CD4-positive, alpha-beta T cell (primary cell): Measurements from ENCODE around the gene HSPB7. TPM values are rescaled to one million over a fixed set of nuclear protein-coding genes. Genes with fewer than 3 reads are reported as not detected.

ENCODE experiments used
- ATAC-seq: fragments of 200-7000 bp; cut with Tn5 transposase; one replicate; pipeline ENCODE4 v1.10.0; 2022; ENCODE audit warnings: mild to moderate bottlenecking; ENCODE audit not compliant: poor library complexity
- CTCF ChIA-PET: fragments of 350-600 bp; sonication (Branson Sonifier 250); formaldehyde crosslinking; loops from one replicate; lab custom pipeline; 2021; ENCODE audit warnings: antibody characterized with exemption, inconsistent platforms; lab: Charles Lee
- POLR2A ChIA-PET: fragments of 350-600 bp; sonication (Branson Sonifier 250); formaldehyde crosslinking; loops from one replicate; lab custom pipeline; 2021; ENCODE audit warnings: antibody characterized with exemption, inconsistent platforms; lab: Charles Lee
- DNase-seq, 14 experiments: peaks; one replicate each; pipeline ENCODE4 v3.0.0-alpha.2; 2013 to 2020; ENCODE audit warnings: mixed read lengths in 2 of 14
- H3K27ac ChIP-seq, 2 donors: one replicate each; pipeline versions ENCODE4 v1.5.1 to v1.7.0; 2013; ENCODE audit warnings: low read length in 2 of 2, low read depth in 1 of 2, mild to moderate bottlenecking in 1 of 2
- H3K27me3 ChIP-seq, 2 experiments: 1 replicate in 1 of 2; 2 replicates in 1 of 2; pipeline versions ENCODE4 v1.6.1 to v1.7.0; 2013; ENCODE audit warnings: low read length in 2 of 2, control low read depth in 1 of 2, mild to moderate bottlenecking in 1 of 2, moderate library complexity in 1 of 2; ENCODE audit not compliant: insufficient read depth in 2 of 2, control insufficient read depth in 1 of 2
- H3K36me3 ChIP-seq: one replicate; pipeline ENCODE4 v1.6.1; 2013; ENCODE audit warnings: low read length, control low read depth; ENCODE audit not compliant: insufficient read depth
- H3K4me1 ChIP-seq: one replicate; pipeline ENCODE4 v1.6.1; 2013; ENCODE audit warnings: low read length, control low read depth; ENCODE audit not compliant: insufficient read depth
- H3K4me3 ChIP-seq: one replicate; pipeline ENCODE4 v1.5.1; 2013; ENCODE audit warnings: mild to moderate bottlenecking, low read length, moderate library complexity
- H3K9me3 ChIP-seq, 2 experiments: 1 replicate in 1 of 2; 2 replicates in 1 of 2; pipeline versions ENCODE4 v1.6.1 to v1.7.0; 2013; ENCODE audit warnings: low read length in 2 of 2, mild to moderate bottlenecking in 2 of 2, control low read depth in 1 of 2, moderate library complexity in 1 of 2; ENCODE audit not compliant: control insufficient read depth in 1 of 2, insufficient read depth in 1 of 2
- H3K27ac Mint-ChIP-seq: one replicate; pipeline ENCODE4 v1.8.0; 2020; ENCODE audit warnings: mixed read lengths
- H3K27me3 Mint-ChIP-seq: one replicate; pipeline ENCODE4 v1.8.0; 2021; ENCODE audit warnings: mixed read lengths
- H3K36me3 Mint-ChIP-seq: one replicate; pipeline ENCODE4 v1.8.0; 2021; ENCODE audit warnings: low read depth, mixed read lengths
- H3K4me1 Mint-ChIP-seq: one replicate; pipeline ENCODE4 v1.8.0; 2021; ENCODE audit warnings: low read depth, mixed read lengths
- H3K4me3 Mint-ChIP-seq: one replicate; pipeline ENCODE4 v1.8.0; 2020; ENCODE audit warnings: mild to moderate bottlenecking, mixed read lengths
- H3K9me3 Mint-ChIP-seq: one replicate; pipeline ENCODE4 v1.8.0; 2020; ENCODE audit warnings: mixed read lengths
- intact Hi-C, 2 experiments: fragments of 100-400 bp; cut with DNase I in 1 of 2; cut with micrococcal nuclease in 1 of 2; formaldehyde crosslinking; loops; one replicate each; pipeline versions ENCODE4 v1.15.1 to v1.9.0; 2023 to 2025; cut with DNase I, micrococcal nuclease
- total RNA-seq, 174 experiments: library from RNA in 2 of 174; stranded (reverse) in 2 of 174; gene quantifications; one replicate each; pipeline ENCODE4 v1.2.3 and lab custom pipeline; 2021 to 2026
- TF ChIP-seq, protein P1 (sequence below): fragments of 200-600 bp; IDR thresholded peaks from one replicate; pipeline ENCODE4 v1.8.0; 2022; ENCODE audit warnings: antibody characterized with exemption, mild to moderate bottlenecking

The HSPB7 gene
- total RNA-seq, 2 experiments from 2014 or later = not detected

DNA sequence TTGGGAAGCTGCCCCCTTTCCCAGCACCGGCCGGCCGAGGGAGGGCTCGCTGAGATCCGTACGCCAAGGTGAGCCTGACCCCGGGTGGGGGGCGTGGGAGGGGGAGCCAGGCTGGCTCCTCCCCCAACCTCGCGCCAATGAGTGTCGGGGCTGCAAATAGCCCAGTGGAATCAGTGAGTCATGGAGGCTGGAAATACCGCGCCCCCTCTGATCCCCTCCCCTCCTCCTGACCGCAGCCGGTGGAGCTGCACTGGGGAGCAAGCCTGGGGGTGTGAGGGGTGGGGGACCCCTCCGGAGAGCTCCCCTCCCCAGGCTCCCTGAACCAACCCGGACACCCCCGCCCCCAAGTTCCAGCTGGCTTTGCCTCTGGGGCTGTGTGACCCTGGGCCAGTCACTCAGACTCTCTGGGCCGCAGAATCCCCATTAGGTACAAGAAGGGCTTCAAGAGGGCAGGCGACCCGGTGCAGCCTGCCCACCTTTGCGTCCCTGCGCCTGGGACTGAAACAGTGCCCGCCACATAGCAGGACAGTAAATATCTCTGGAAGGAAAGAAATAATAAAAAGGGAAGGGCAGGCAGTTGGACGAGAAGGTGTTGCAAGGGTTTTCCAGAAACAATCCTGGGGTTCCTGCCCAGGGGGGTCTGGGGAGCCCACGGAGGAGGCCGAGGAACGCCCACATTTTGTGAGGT, 4.5 kb downstream of the HSPB7 start:
- Mint-ChIP-seq H3K27me3 (peaks cover 28% of the 10 kb centered on the region), H3K27ac (no peak overlapping the region)

DNA sequence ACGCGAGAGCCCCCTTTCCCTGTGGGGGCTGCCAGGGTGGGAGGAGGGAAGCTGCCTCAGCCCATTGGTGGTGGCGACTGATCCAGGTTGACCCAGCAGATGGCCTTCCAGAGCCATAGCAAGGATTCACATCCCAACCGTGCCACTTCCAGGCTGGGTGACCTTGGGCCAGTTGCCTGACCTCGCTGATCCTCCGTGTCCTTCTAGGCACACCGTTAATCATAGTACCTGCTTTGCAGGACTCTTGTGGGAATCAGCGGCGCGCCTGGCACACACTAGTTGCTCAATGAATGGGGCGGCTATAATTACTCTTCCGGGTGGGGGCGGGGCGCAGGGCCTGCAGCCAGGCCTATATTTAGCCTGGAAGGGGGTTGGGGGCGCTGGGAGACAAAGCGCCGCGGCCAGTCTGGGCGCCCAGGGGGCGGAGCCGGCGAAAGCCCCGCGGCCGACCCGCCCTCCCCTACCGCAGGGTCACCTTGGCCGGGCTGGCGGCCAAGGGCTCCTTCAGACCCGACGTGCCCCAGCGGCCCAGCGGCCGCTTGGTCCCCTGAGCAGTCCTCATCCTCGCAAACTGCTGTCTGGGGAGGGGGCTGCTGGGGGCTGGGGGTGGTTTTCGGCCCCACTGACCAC, 5.1 kb downstream of the HSPB7 start:
- POLR2A ChIA-PET = no interaction called here

More for the DNA sequence above, 4.5 kb downstream of the HSPB7 start:
- DNase-seq = peak in 10 of 14 experiments; percentile 7 to 64 (median 28)
- Histone ChIP-seq H3K27me3 (peaks cover 0 to 5% of the 10 kb centered on the region in 2 experiments), H3K4me1 (peaks cover 14% of the 10 kb centered on the region), H3K4me3 (peak overlapping the region; percentile 29), H3K36me3 (no peaks in the 10 kb centered on the region), H3K9me3 (no peaks in the 10 kb centered on the region), H3K27ac (no peak overlapping the region)
- TF ChIP-seq, protein P1, sequence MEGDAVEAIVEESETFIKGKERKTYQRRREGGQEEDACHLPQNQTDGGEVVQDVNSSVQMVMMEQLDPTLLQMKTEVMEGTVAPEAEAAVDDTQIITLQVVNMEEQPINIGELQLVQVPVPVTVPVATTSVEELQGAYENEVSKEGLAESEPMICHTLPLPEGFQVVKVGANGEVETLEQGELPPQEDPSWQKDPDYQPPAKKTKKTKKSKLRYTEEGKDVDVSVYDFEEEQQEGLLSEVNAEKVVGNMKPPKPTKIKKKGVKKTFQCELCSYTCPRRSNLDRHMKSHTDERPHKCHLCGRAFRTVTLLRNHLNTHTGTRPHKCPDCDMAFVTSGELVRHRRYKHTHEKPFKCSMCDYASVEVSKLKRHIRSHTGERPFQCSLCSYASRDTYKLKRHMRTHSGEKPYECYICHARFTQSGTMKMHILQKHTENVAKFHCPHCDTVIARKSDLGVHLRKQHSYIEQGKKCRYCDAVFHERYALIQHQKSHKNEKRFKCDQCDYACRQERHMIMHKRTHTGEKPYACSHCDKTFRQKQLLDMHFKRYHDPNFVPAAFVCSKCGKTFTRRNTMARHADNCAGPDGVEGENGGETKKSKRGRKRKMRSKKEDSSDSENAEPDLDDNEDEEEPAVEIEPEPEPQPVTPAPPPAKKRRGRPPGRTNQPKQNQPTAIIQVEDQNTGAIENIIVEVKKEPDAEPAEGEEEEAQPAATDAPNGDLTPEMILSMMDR = no peak
- POLR2A ChIA-PET = no interaction called here
- H3K36me3 Mint-ChIP-seq = no peaks in the 10 kb centered on the region
- intact Hi-C loops = no loop called here
- no peak overlapping the region for H3K4me3 Mint-ChIP-seq
- H3K9me3 Mint-ChIP-seq = no peaks in the 10 kb centered on the region
- CTCF ChIA-PET = no interaction called here
- H3K4me1 Mint-ChIP-seq = no peaks in the 10 kb centered on the region
- peak; percentile 35 for ATAC-seq

DNA sequence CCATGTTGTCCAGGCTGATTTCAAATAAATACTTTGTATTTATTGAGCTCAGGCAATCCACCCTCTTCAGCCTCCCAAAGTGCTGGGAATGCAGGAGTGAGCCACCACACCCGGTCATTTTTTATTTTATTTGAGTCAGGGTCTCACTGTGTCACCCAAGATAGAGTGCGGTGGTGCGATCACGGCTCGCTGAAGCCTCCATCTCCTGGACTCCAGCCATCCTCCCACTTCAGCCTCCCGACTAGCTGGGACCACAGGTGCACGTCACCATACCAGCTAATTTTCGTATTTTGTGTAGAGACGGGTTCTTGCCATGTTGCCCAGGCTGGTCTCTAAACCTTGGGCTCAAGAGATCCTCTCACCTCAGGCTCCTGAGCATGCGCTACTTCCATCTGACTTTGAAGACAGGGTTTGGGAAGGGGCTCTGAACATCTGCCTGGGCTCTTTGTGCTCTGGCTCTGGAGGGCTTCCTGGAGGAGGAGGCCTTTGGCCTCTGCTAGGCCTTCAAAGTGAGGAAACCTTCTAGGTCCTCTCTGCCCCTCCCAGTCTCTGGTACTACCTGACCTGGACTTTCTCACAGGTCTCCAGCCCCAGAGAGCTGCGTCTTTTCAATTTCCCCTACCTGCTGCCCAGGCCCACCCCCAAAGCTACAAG, 5.8 kb downstream of the HSPB7 start:
- Histone ChIP-seq H3K27ac (no peak overlapping the region), H3K36me3 (no peaks in the 10 kb centered on the region), H3K9me3 (no peaks in the 10 kb centered on the region), H3K27me3 (peaks cover 0 to 5% of the 10 kb centered on the region in 2 experiments), H3K4me1 (peaks cover 14% of the 10 kb centered on the region), H3K4me3 (no peak overlapping the region)
- peaks cover 28% of the 10 kb centered on the region for H3K27me3 Mint-ChIP-seq
- CTCF ChIA-PET = no interaction called here
- POLR2A ChIA-PET = no interaction called here
- TF ChIP-seq, protein P1 = no peak
- intact Hi-C loops = no loop called here
- H3K4me1 Mint-ChIP-seq = no peaks in the 10 kb centered on the region
- H3K36me3 Mint-ChIP-seq = no peaks in the 10 kb centered on the region
- H3K9me3 Mint-ChIP-seq = no peaks in the 10 kb centered on the region
- DNase-seq (no peak), ATAC-seq (no peak)
- H3K27ac Mint-ChIP-seq = no peak overlapping the region
- H3K4me3 Mint-ChIP-seq = no peak overlapping the region

More for the DNA sequence above, 5.1 kb downstream of the HSPB7 start:
- H3K27ac Mint-ChIP-seq = no peak overlapping the region
- TF ChIP-seq, protein P1 = no peak
- peak overlapping the region; percentile 29 for H3K4me3 ChIP-seq
- peaks cover 0 to 5% of the 10 kb centered on the region in 2 experiments for H3K27me3 ChIP-seq
- no peak overlapping the region for H3K4me3 Mint-ChIP-seq
- no peaks in the 10 kb centered on the region for H3K9me3 ChIP-seq
- intact Hi-C loops = no loop called here
- H3K27ac ChIP-seq = no peak overlapping the region
- no peaks in the 10 kb centered on the region for H3K9me3 Mint-ChIP-seq
- peaks cover 28% of the 10 kb centered on the region for H3K27me3 Mint-ChIP-seq
- peak; percentile 43 for ATAC-seq
- peak in 8 of 14 experiments; percentile 6 to 59 (median 23) for DNase-seq
- H3K4me1 ChIP-seq = peaks cover 14% of the 10 kb centered on the region
- H3K36me3 Mint-ChIP-seq = no peaks in the 10 kb centered on the region
- no peaks in the 10 kb centered on the region for H3K4me1 Mint-ChIP-seq
- no peaks in the 10 kb centered on the region for H3K36me3 ChIP-seq
- CTCF ChIA-PET = no interaction called here
